ENCODE data around the gene REEP5.

DNA sequence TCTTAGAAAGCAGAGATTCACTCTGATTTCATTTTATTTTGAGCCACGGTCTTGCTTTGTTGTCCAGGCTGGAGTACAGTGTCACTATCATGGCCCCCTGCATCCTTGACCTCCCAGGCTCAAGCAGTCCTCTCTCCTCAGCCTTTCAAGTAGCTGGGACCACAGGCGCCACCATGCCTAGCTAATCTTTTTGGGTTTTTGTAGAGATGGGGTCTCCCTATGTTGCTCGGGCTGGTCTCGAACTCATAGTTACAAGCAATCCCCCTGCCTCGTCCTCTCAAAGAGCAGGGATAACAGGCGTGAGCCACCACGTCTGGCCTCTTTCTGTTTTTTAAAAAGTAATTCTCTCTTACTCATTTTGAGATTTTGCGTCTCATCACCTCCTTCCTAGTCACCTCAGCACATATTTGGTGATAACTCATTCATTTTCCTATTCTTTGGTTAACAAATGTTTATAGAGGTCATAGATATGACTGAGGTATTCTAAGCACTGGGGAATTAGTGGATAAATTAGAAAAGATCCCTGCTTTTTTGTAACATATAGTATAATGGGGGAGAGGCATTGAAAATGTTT is 43.8 kb upstream of the REEP5 start:
- TF ChIP-seq ZNF121 (CRISPR knock-in tag; conservative IDR thresholded peaks at IDR 0.05) (no peak), ATF1 (CRISPR knock-in tag; IDR thresholded peaks at IDR 0.05) (no peak), ATF1 (tag; IDR thresholded peaks at IDR 0.05) (no peak), CTBP1 (IDR thresholded peaks at IDR 0.05; ENCODE audit: borderline replicate concordance) (no peak), POLR2AphosphoS5 (IDR thresholded peaks at IDR 0.05; ENCODE audit: control insufficient read depth, insufficient read depth, low read depth, low read length) (no peak), TBP (optimal IDR thresholded peaks at IDR 0.05; ENCODE audit: low read depth, low read length) (no peak), ZZZ3 (IDR thresholded peaks at IDR 0.05) (no peak), JUN (IDR thresholded peaks at IDR 0.05; ENCODE audit: borderline replicate concordance, low read depth, low read length) (no peak), JUN (CRISPR knock-in tag; IDR thresholded peaks at IDR 0.05; ENCODE audit: borderline replicate concordance) (no peak), TCF7L2 (IDR thresholded peaks at IDR 0.05; ENCODE audit: low read depth, low read length) (no peak), ZNF57 (CRISPR knock-in tag; IDR thresholded peaks at IDR 0.05) (no peak), ELF1 (tag; IDR thresholded peaks at IDR 0.05) (no peak), NR2F6 (CRISPR knock-in tag; IDR thresholded peaks at IDR 0.05) (no peak)
- TF ChIP-seq, protein P1, sequence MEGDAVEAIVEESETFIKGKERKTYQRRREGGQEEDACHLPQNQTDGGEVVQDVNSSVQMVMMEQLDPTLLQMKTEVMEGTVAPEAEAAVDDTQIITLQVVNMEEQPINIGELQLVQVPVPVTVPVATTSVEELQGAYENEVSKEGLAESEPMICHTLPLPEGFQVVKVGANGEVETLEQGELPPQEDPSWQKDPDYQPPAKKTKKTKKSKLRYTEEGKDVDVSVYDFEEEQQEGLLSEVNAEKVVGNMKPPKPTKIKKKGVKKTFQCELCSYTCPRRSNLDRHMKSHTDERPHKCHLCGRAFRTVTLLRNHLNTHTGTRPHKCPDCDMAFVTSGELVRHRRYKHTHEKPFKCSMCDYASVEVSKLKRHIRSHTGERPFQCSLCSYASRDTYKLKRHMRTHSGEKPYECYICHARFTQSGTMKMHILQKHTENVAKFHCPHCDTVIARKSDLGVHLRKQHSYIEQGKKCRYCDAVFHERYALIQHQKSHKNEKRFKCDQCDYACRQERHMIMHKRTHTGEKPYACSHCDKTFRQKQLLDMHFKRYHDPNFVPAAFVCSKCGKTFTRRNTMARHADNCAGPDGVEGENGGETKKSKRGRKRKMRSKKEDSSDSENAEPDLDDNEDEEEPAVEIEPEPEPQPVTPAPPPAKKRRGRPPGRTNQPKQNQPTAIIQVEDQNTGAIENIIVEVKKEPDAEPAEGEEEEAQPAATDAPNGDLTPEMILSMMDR (IDR thresholded peaks at IDR 0.05 in 2 of 3, conservative IDR thresholded peaks at IDR 0.05 in 1 of 3; ENCODE audit: insufficient read depth in 2 of 3, low read depth in 1 of 3, low read length in 3 of 3): no peak
